Testis (tissue), 3 donors: ENCODE data around the gene CLCN7. TPM values are rescaled to one million over a fixed set of nuclear protein-coding genes. Genes with fewer than 3 reads are reported as not detected.

Source experiments
- DNase-seq: peaks from one replicate; pipeline ENCODE4 v3.0.0-alpha.2; 2019
- H3K27ac ChIP-seq, 2 donors: fragments of 200-600 bp; sonication (generic); one replicate each; pipeline ENCODE4 v1.5.1; 2019
- H3K27me3 ChIP-seq: fragments of 200-600 bp; sonication (generic); one replicate; pipeline ENCODE4 v1.5.1; 2019
- H3K36me3 ChIP-seq: fragments of 200-600 bp; sonication (generic); one replicate; pipeline ENCODE4 v1.5.1; 2017; ENCODE audit warnings: low read depth; ENCODE audit errors: missing control alignments
- H3K4me1 ChIP-seq: fragments of 200-600 bp; sonication (generic); one replicate; pipeline ENCODE4 v1.5.1; 2019
- H3K4me3 ChIP-seq, 2 donors: fragments of 200-600 bp; sonication (generic); one replicate each; pipeline ENCODE4 v1.5.1; 2017 to 2019
- H3K9me3 ChIP-seq: fragments of 200-600 bp; sonication (generic); one replicate; pipeline ENCODE4 v1.5.1; 2017
- POLR2A ChIP-seq: fragments of 450-650 bp; IDR thresholded peaks from one replicate; pipeline ENCODE4 v1.6.1; 2017; ENCODE audit warnings: antibody characterized with exemption, mild to moderate bottlenecking, moderate library complexity
- WGBS, 2 donors: methylation state at CpG; one replicate each; pipeline ENCODE4 v1.1.5; 2018; 5-methylcytosine and 5-hydroxymethylcytosine counted together
- intact Hi-C: fragments of 100-400 bp; cut with DNase I; formaldehyde crosslinking; loops from one replicate; pipeline ENCODE4 v1.15.1; 2023; ENCODE audit warnings: low total_unique reads
- polyA plus RNA-seq: library from polyadenylated mRNA; stranded (reverse); fragments of 350-450 nt; fragmentation: Illumina TruSeq; extraction: RNeasy Lipid Tissue Mini Kit (QIAGEN cat#74804); gene quantifications from one replicate; pipeline ENCODE4 v1.2.3, GENCODE V29; 2014; ENCODE audit warnings: low read depth, low replicate concordance; ENCODE audit not compliant: insufficient read depth
- total RNA-seq, 2 donors: library from RNA; depleted of rRNA; stranded (reverse); fragments of >200 nt; gene quantifications; one replicate each; pipeline ENCODE4 v1.2.3, GENCODE V29; 2016
- TF ChIP-seq, protein P1 (sequence below), 3 experiments: fragments of 450-650 bp in 2 of 3; fragments of 200-600 bp in 1 of 3; sonication (generic) in 1 of 3; IDR thresholded peaks; one replicate each; pipeline ENCODE4 v1.5.1; 2016 to 2019; ENCODE audit warnings: antibody characterized with exemption in 3 of 3, mild to moderate bottlenecking in 2 of 3, moderate library complexity in 1 of 3

The CLCN7 gene
- total and polyA plus RNA-seq, 3 donors from 2014 or later = 79.6 to 160 (median 152) TPM

- DNase-seq = no peak
- Histone ChIP-seq H3K4me1 (no peaks in the 10 kb centered on the region), H3K9me3 (no peaks in the 10 kb centered on the region), H3K36me3 (no peaks in the 10 kb centered on the region), H3K27me3 (no peaks in the 10 kb centered on the region), H3K27ac (no peak overlapping the region), H3K4me3 (no peak overlapping the region)
- intact Hi-C loops = no loop called here
- 90 to 97% methylated on average over 7 to 17 of the region's 17 CpGs for WGBS, 2 donors
- TF ChIP-seq, protein P1, sequence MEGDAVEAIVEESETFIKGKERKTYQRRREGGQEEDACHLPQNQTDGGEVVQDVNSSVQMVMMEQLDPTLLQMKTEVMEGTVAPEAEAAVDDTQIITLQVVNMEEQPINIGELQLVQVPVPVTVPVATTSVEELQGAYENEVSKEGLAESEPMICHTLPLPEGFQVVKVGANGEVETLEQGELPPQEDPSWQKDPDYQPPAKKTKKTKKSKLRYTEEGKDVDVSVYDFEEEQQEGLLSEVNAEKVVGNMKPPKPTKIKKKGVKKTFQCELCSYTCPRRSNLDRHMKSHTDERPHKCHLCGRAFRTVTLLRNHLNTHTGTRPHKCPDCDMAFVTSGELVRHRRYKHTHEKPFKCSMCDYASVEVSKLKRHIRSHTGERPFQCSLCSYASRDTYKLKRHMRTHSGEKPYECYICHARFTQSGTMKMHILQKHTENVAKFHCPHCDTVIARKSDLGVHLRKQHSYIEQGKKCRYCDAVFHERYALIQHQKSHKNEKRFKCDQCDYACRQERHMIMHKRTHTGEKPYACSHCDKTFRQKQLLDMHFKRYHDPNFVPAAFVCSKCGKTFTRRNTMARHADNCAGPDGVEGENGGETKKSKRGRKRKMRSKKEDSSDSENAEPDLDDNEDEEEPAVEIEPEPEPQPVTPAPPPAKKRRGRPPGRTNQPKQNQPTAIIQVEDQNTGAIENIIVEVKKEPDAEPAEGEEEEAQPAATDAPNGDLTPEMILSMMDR (IDR thresholded peaks at IDR 0.05) = no peak
- no peak for TF ChIP-seq POLR2A
These were observed 45.0 kb upstream of the CLCN7 start for GRCh38 chr16:1519831-1520230.

- no peaks in the 10 kb centered on the region for H3K4me1 ChIP-seq
- WGBS, 2 donors = 85 to 95% methylated on average over 7 to 16 of the region's 16 CpGs
- H3K27me3 ChIP-seq = no peaks in the 10 kb centered on the region
- intact Hi-C loops = no loop called here
- DNase-seq = no peak
- H3K27ac ChIP-seq = no peak overlapping the region
- H3K36me3 ChIP-seq = no peaks in the 10 kb centered on the region
- no peaks in the 10 kb centered on the region for H3K9me3 ChIP-seq
- H3K4me3 ChIP-seq = no peak overlapping the region
- TF ChIP-seq, protein P1 (IDR thresholded peaks at IDR 0.05) = no peak
- TF ChIP-seq POLR2A = no peak
These were observed 43.9 kb upstream of the CLCN7 start for GRCh38 chr16:1518626-1519135.

- no peaks in the 10 kb centered on the region for H3K36me3 ChIP-seq
- H3K27ac ChIP-seq = no peak overlapping the region
- intact Hi-C loops = no loop called here
These were observed 39.7 kb upstream of the CLCN7 start for GRCh38 chr16:1514507-1514906.

DNA sequence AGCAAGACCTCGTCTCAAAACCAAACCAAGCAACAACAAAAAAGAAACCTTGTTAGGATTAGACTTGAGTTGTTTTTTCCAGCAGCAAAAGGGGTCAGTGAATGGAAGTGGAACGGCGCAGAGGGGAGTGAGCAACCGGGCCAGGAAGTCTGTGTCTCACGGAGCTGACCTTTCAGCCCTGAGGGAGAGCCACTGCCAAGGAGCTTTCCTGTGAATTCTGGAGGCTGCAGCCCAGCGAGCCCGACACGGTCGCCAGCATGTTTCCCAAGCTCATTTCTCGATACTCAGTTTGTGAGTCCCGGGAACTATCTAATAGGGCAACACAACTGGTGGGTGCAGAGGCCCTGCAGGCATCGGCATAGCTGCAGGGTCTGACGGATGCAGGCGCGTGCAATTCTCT lies 37.9 kb upstream of the CLCN7 start:
- H3K27ac ChIP-seq = peak overlapping the region in 1 of 2 donors; percentile 19
- no peak overlapping the region for H3K4me3 ChIP-seq
- H3K9me3 ChIP-seq = no peaks in the 10 kb centered on the region
- H3K27me3 ChIP-seq = no peaks in the 10 kb centered on the region
- DNase-seq = no peak
- intact Hi-C loops = no loop called here
- 67 to 68% methylated on average over 15 of the region's 15 CpGs for WGBS, 2 donors
- no peaks in the 10 kb centered on the region for H3K36me3 ChIP-seq
- no peaks in the 10 kb centered on the region for H3K4me1 ChIP-seq
- TF ChIP-seq, protein P1 (IDR thresholded peaks at IDR 0.05) = no peak
- no peak for TF ChIP-seq POLR2A

More at GRCh38 chr16:1514507-1514906, 39.7 kb upstream of the CLCN7 start:
- WGBS, 2 donors = 94 to 96% methylated on average over 3 of the region's 3 CpGs
- H3K4me1 ChIP-seq = no peaks in the 10 kb centered on the region
- no peak for DNase-seq
- TF ChIP-seq, protein P1 (IDR thresholded peaks at IDR 0.05) = no peak
- no peak for TF ChIP-seq POLR2A
- no peaks in the 10 kb centered on the region for H3K9me3 ChIP-seq
- no peaks in the 10 kb centered on the region for H3K27me3 ChIP-seq
- no peak overlapping the region for H3K4me3 ChIP-seq
